Karpas-422 (cell line): ENCODE data around the gene PARD6A. TPM values are rescaled to one million over a fixed set of nuclear protein-coding genes. Genes with fewer than 3 reads are reported as not detected.

Source experiments
- DNase-seq: peaks from one replicate; pipeline ENCODE4 v3.0.0-alpha.2; 2015
- H2AFZ ChIP-seq: fragments of 200-600 bp; sonication (generic); 2 replicates; pipeline ENCODE4 v1.6.1; 2014; ENCODE audit warnings: antibody characterized with exemption, low read length, mixed read lengths
- H3K27ac ChIP-seq: fragments of 200-600 bp; sonication (generic); 2 replicates; pipeline ENCODE4 v1.5.1; 2014; ENCODE audit warnings: mild to moderate bottlenecking, low read length, moderate library complexity
- H3K27me3 ChIP-seq: fragments of 200-600 bp; sonication (generic); 2 replicates; pipeline ENCODE4 v1.6.1; 2014; ENCODE audit warnings: low read length, mixed read lengths
- H3K36me3 ChIP-seq: fragments of 200-600 bp; sonication (generic); 2 replicates; pipeline ENCODE4 v1.6.1; 2014; ENCODE audit warnings: low read length, mixed read lengths; ENCODE audit not compliant: insufficient read depth
- H3K4me1 ChIP-seq: fragments of 200-600 bp; sonication (generic); 2 replicates; pipeline ENCODE4 v1.6.1; 2014; ENCODE audit warnings: mild to moderate bottlenecking, low read length, mixed read lengths
- H3K4me2 ChIP-seq: fragments of 200-600 bp; sonication (generic); 2 replicates; pipeline ENCODE4 v1.6.1; 2014; ENCODE audit warnings: low read length, low read depth, mild to moderate bottlenecking; ENCODE audit not compliant: poor library complexity, severe bottlenecking
- H3K4me3 ChIP-seq: fragments of 200-600 bp; sonication (generic); 2 replicates; pipeline ENCODE4 v1.5.1; 2014; ENCODE audit warnings: mild to moderate bottlenecking, antibody characterized with exemption, low read length, mixed read lengths
- H3K79me2 ChIP-seq: fragments of 200-600 bp; sonication (generic); 2 replicates; pipeline ENCODE4 v1.6.1; 2014; ENCODE audit warnings: mild to moderate bottlenecking, low read length, mixed read lengths
- H3K9ac ChIP-seq: fragments of 200-600 bp; sonication (generic); 2 replicates; pipeline ENCODE4 v1.6.0; 2014; ENCODE audit warnings: low read length
- H3K9me2 ChIP-seq: fragments of 200-600 bp; sonication (generic), shearing (Covaris generic); replicated peaks from 2 replicates; pipeline ENCODE4 v1.6.0; 2014; ENCODE audit warnings: mild to moderate bottlenecking, low read length, moderate library complexity; ENCODE audit not compliant: insufficient read depth
- H3K9me3 ChIP-seq: fragments of 300-700, 200-600 bp; sonication (generic); 2 replicates; pipeline ENCODE4 v1.6.1; 2014; ENCODE audit warnings: low read length, mixed read lengths
- H4K20me1 ChIP-seq: fragments of 200-600 bp; sonication (generic); 2 replicates; pipeline ENCODE4 v1.6.1; 2014; ENCODE audit warnings: mild to moderate bottlenecking, antibody characterized with exemption, low read length, low read depth; ENCODE audit not compliant: insufficient read depth
- total RNA-seq: library from RNA; depleted of rRNA; stranded (reverse); fragments of >200 nt; shearing (Covaris generic); gene quantifications from 2 replicates; pipeline ENCODE4 v1.2.3, GENCODE V29; 2014; ENCODE audit warnings: low replicate concordance

PARD6A gene
- total RNA-seq, 1 experiment from 2014 or later = 13.6 TPM

DNA sequence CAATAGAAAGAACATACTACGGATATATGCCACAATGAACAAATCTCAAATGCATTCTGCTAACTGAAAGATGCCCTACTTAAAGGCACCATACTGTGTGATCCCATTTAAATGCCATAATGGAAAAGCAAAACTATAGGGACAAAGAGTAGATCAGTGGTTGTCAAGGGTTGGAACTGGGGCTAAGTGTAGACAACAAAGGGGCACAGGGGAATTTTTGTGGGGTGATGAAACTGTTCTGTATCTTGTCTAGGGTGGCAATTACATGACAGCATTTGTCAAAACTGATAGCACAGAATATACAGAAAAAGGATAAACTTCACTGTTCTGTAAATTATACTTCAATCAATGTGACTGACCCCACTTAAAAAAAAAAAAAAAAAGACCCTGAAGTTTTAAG, 40.7 kb downstream of the PARD6A start:
- Histone ChIP-seq H3K9me3 (no peaks in the 10 kb centered on the region; the same call in 1 of the 2 replicates), H3K4me3 (no peak overlapping the region), H3K9me2 (no peaks in the 10 kb centered on the region), H3K9ac (no peak overlapping the region), H3K4me2 (no peak overlapping the region), H3K4me1 (peaks cover 4% of the 10 kb centered on the region; the same call in 1 of the 2 replicates), H3K27ac (no peak overlapping the region), H3K27me3 (no peaks in the 10 kb centered on the region), H3K36me3 (peaks cover 11% of the 10 kb centered on the region; the same call in 1 of the 2 replicates), H2AFZ (no peak overlapping the region), H3K79me2 (peaks cover 97% of the 10 kb centered on the region), H4K20me1 (peaks cover 6% of the 10 kb centered on the region; the same call in 1 of the 2 replicates)
- no peak for DNase-seq

DNA sequence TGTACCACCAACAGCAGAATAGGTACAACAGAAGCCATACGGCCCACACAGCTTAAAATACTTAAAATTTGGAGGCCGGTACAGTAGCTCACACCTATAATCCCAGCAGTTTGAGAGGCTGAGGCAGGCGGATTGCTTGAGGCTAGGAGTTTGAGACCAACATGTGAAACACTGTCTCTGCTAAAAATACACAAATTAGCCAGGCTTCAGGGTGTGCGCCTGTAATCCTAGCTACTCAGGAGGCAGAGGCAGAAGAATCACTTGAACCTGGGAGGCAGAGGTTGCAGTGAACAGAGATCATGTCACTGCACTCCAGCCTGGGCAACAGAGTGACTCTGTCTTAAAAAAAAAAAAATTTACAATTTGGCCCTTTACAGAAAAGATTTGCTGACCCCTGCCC, 41.4 kb downstream of the PARD6A start:
- Histone ChIP-seq H3K79me2 (peaks cover 96% of the 10 kb centered on the region), H3K9me2 (no peaks in the 10 kb centered on the region), H3K9me3 (no peaks in the 10 kb centered on the region; the same call in 1 of the 2 replicates), H3K27ac (no peak overlapping the region), H2AFZ (no peak overlapping the region), H4K20me1 (peaks cover 1% of the 10 kb centered on the region; the same call in 1 of the 2 replicates), H3K4me2 (no peak overlapping the region), H3K27me3 (no peaks in the 10 kb centered on the region), H3K9ac (no peak overlapping the region), H3K4me1 (peaks cover 8% of the 10 kb centered on the region; the same call in 1 of the 2 replicates), H3K36me3 (peaks cover 11% of the 10 kb centered on the region; the same call in 1 of the 2 replicates), H3K4me3 (no peak overlapping the region)
- DNase-seq = no peak

GRCh38 chr16:67703626-67704025, 42.9 kb downstream of the PARD6A start:
- Histone ChIP-seq H3K27me3 (no peaks in the 10 kb centered on the region), H3K9me2 (no peaks in the 10 kb centered on the region), H3K4me3 (no peak overlapping the region), H3K79me2 (peaks cover 96% of the 10 kb centered on the region), H3K4me2 (no peak overlapping the region), H4K20me1 (peaks cover 5% of the 10 kb centered on the region; the same call in 1 of the 2 replicates), H3K9ac (no peak overlapping the region), H2AFZ (no peak overlapping the region), H3K27ac (no peak overlapping the region), H3K9me3 (no peaks in the 10 kb centered on the region; the same call in 1 of the 2 replicates), H3K36me3 (peaks cover 10% of the 10 kb centered on the region), H3K4me1 (peaks cover 13% of the 10 kb centered on the region)
- no peak for DNase-seq

DNA sequence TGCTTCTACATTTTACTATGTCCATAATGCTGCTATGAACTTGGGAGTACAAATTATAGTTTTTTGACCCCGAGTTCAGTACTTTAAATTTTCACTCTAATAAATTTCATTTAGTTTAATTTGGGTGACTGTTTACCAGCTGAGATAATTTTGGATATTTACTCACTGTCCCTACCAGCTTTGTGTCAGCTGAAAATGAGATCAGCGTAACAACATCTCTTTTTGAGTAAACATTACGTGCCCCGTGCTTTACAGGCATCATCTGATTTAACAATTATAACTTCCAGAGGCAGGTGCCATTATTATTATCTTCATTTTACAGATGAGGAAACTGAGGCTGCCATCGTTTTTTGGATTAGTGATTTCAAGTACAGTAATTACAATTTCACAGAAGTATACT, 43.4 kb downstream of the PARD6A start:
- Histone ChIP-seq H3K9me3 (no peaks in the 10 kb centered on the region; the same call in 1 of the 2 replicates), H3K27ac (no peak overlapping the region), H3K4me1 (peaks cover 18% of the 10 kb centered on the region), H2AFZ (no peak overlapping the region), H3K36me3 (peaks cover 9% of the 10 kb centered on the region), H3K79me2 (peaks cover 96% of the 10 kb centered on the region), H4K20me1 (peaks cover 6% of the 10 kb centered on the region; the same call in 1 of the 2 replicates), H3K9ac (no peak overlapping the region), H3K9me2 (no peaks in the 10 kb centered on the region), H3K4me2 (no peak overlapping the region), H3K4me3 (no peak overlapping the region), H3K27me3 (no peaks in the 10 kb centered on the region)
- no peak for DNase-seq

DNA sequence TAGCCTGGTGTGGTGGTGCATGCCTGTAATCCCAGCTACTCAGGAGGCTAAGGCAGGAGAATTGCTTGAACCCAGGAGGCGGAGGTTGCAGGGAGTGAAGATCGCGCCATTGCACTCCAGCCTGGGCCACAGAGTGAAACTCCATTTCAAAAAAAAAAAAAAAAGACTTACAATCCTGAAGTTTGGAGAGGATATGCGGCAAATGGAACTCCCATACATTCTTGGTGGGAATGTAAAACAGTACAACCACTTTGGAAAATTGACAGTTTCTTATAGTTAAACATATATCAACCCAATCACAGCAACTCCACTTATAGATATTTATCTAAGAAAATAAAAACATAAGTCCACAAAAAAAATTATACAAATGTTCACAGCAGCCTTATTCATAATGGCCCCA, 46.5 kb downstream of the PARD6A start:
- Histone ChIP-seq H3K79me2 (peaks cover 97% of the 10 kb centered on the region), H3K9me2 (no peaks in the 10 kb centered on the region), H3K4me2 (no peak overlapping the region), H4K20me1 (peaks cover 10% of the 10 kb centered on the region; the same call in 1 of the 2 replicates), H3K4me1 (peaks cover 37% of the 10 kb centered on the region), H3K9me3 (no peaks in the 10 kb centered on the region), H3K27ac (no peak overlapping the region), H3K9ac (no peak overlapping the region), H3K27me3 (no peaks in the 10 kb centered on the region), H3K4me3 (no peak overlapping the region), H2AFZ (no peak overlapping the region), H3K36me3 (peaks cover 9% of the 10 kb centered on the region; the same call in 1 of the 2 replicates)
- DNase-seq = no peak

DNA sequence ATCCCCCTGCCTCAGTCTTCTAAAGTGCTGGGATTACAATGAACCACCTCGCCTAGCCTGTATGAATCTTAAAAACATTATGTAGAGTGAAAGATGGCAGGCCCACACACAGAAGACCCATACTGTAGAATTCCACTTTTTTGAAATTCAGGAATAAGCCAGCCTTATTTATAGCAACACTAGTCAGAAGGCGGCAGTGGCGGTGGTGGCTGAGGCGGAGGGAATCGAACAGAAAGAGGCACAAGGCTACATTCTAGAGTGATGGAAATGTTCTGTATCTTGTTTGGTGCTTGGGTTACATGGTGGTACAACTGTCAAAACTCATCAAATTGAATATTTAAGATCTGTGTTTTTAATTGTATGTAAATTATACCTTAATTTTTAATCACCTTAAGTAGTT, 47.0 kb downstream of the PARD6A start:
- Histone ChIP-seq H3K9me3 (no peaks in the 10 kb centered on the region), H3K79me2 (peaks cover 91% of the 10 kb centered on the region), H2AFZ (no peak overlapping the region), H3K36me3 (peaks cover 9% of the 10 kb centered on the region; the same call in 1 of the 2 replicates), H3K27me3 (no peaks in the 10 kb centered on the region), H3K4me1 (peaks cover 37% of the 10 kb centered on the region), H3K4me3 (no peak overlapping the region), H3K27ac (peak overlapping the region; percentile 55; the same call in 1 of the 2 replicates), H4K20me1 (peaks cover 10% of the 10 kb centered on the region; the same call in 1 of the 2 replicates), H3K4me2 (no peak overlapping the region), H3K9ac (no peak overlapping the region), H3K9me2 (no peaks in the 10 kb centered on the region)
- no peak for DNase-seq

DNA sequence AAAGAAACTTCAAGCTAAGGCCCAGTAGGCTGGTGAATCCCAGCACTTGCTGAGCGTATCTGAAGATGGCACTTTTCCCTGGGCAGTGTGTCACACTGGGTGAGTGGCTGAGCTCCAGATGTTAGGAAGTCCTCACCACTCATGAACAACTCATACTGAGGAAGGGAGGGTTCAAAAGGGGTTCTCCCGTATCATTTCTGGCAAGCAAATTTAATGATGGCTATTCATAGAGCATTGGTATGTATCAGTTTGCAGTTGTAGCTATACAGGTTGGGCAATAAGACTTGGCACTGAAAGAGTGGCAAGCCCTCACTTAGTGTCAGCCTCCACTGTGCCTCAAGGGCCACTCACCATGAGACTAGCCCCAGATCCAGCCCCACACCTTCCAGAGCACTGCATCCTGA, 47.6 kb downstream of the PARD6A start:
- no peak overlapping the region for H3K4me2 ChIP-seq
- H3K27me3 ChIP-seq = no peaks in the 10 kb centered on the region
- H3K9ac ChIP-seq = no peak overlapping the region
- DNase-seq = no peak
- H2AFZ ChIP-seq = no peak overlapping the region
- peaks cover 37% of the 10 kb centered on the region for H3K4me1 ChIP-seq
- H3K79me2 ChIP-seq = peaks cover 91% of the 10 kb centered on the region
- H3K9me2 ChIP-seq = no peaks in the 10 kb centered on the region
- H3K27ac ChIP-seq = peak overlapping the region; percentile 55; the same call in 1 of the 2 replicates
- H3K36me3 ChIP-seq = peaks cover 13% of the 10 kb centered on the region; the same call in 1 of the 2 replicates
- no peaks in the 10 kb centered on the region for H3K9me3 ChIP-seq
- no peak overlapping the region for H3K4me3 ChIP-seq
- peaks cover 14% of the 10 kb centered on the region for H4K20me1 ChIP-seq

GRCh38 chr16:67709050-67709449, 48.3 kb downstream of the PARD6A start:
- Histone ChIP-seq H3K79me2 (peaks cover 91% of the 10 kb centered on the region), H3K9me3 (no peaks in the 10 kb centered on the region), H3K4me1 (peaks cover 42% of the 10 kb centered on the region), H3K9ac (no peak overlapping the region), H3K9me2 (no peaks in the 10 kb centered on the region), H3K36me3 (peaks cover 19% of the 10 kb centered on the region; the same call in 1 of the 2 replicates), H3K27ac (peak overlapping the region; percentile 55; the same call in 1 of the 2 replicates), H2AFZ (no peak overlapping the region), H3K4me2 (no peak overlapping the region), H4K20me1 (peaks cover 19% of the 10 kb centered on the region), H3K4me3 (no peak overlapping the region), H3K27me3 (no peaks in the 10 kb centered on the region)
- no peak for DNase-seq
